Activated CD8-positive, alpha-beta T cell treated with anti-CD3 and anti-CD28 coated beads for 36 hours (primary cell): ENCODE data around the gene LRRC3C. TPM values are rescaled to one million over a fixed set of nuclear protein-coding genes. Genes with fewer than 3 reads are reported as not detected.
A peak's percentile ranks its signal among the peaks of the same experiment; 100 is the strongest.

Source experiments
- ATAC-seq: fragments of 200-7000 bp; cut with Tn5 transposase; one replicate; pipeline ENCODE4 v1.10.0; 2021; ENCODE audit warnings: mild to moderate bottlenecking, moderate library complexity
- CTCF ChIA-PET: fragments of 350-600 bp; sonication (Branson Sonifier 250); formaldehyde crosslinking; loops from one replicate; lab custom pipeline; 2021; ENCODE audit warnings: antibody characterized with exemption; lab: Charles Lee
- POLR2A ChIA-PET: fragments of 350-600 bp; sonication (Branson Sonifier 250); formaldehyde crosslinking; loops from one replicate; lab custom pipeline; 2021; ENCODE audit warnings: antibody characterized with exemption; lab: Charles Lee
- DNase-seq: peaks from one replicate; pipeline ENCODE4 v3.0.0-alpha.2; 2020
- H3K27ac Mint-ChIP-seq: one replicate; pipeline ENCODE4 v1.8.0; 2021; ENCODE audit warnings: mild to moderate bottlenecking, mixed read lengths
- H3K27me3 Mint-ChIP-seq: one replicate; pipeline ENCODE4 v1.8.0; 2021; ENCODE audit warnings: mixed read lengths
- H3K36me3 Mint-ChIP-seq: one replicate; pipeline ENCODE4 v1.8.0; 2021; ENCODE audit warnings: low read depth, mixed read lengths
- H3K4me1 Mint-ChIP-seq: one replicate; pipeline ENCODE4 v1.8.0; 2021; ENCODE audit warnings: low read depth, mixed read lengths
- H3K4me3 Mint-ChIP-seq: one replicate; pipeline ENCODE4 v1.8.0; 2021; ENCODE audit warnings: mild to moderate bottlenecking, moderate library complexity, mixed read lengths
- H3K9me3 Mint-ChIP-seq: one replicate; pipeline ENCODE4 v1.8.0; 2021; ENCODE audit warnings: mixed read lengths
- CTCF ChIP-seq: fragments of 200-600 bp; IDR thresholded peaks from one replicate; pipeline ENCODE4 v1.8.0; 2022; ENCODE audit warnings: antibody characterized with exemption, mild to moderate bottlenecking
- intact Hi-C: fragments of 100-400 bp; cut with micrococcal nuclease; formaldehyde crosslinking; loops from one replicate; pipeline ENCODE4 v1.10.0; 2022
- total RNA-seq, 2 experiments: library from RNA; stranded (reverse); gene quantifications; one replicate each; pipeline ENCODE4 v1.2.3, GENCODE V29; 2021

LRRC3C gene
- total RNA-seq, 2 experiments from 2014 or later = not detected

GRCh38 chr17:39919087-39919683, 8.3 kb upstream of the LRRC3C start:
- no peak for ATAC-seq
- Mint-ChIP-seq H3K27me3 (no peaks in the 10 kb centered on the region), H3K4me3 (no peak overlapping the region), H3K36me3 (peaks cover 72% of the 10 kb centered on the region), H3K27ac (peak overlapping the region; percentile 63), H3K9me3 (no peaks in the 10 kb centered on the region), H3K4me1 (peaks cover 75% of the 10 kb centered on the region)
- TF ChIP-seq CTCF = no peak
- CTCF ChIA-PET = interaction anchor here (0.7 to 2.5 kb wide), 2 partner anchors 10 to 61 kb away, joined by 3 to 6 read pairs; partner anchors contain the start of gene PSMD3
- POLR2A ChIA-PET = no interaction called here
- intact Hi-C loops = no loop called here
- DNase-seq = no peak

- no peak for TF ChIP-seq CTCF
- ChIA-PET POLR2A (interaction anchor here (0.7 to 1.1 kb wide), 3 partner anchors 18 to 136 kb away, joined by 3 to 6 read pairs (median 3); no protein-coding TSS in a partner anchor), CTCF (interaction anchor here (2.5 kb wide), 1 partner anchor 60 kb away, joined by 6 read pairs; the partner anchor contains the start of gene PSMD3)
- H3K4me1 Mint-ChIP-seq = peaks cover 85% of the 10 kb centered on the region
- H3K27ac Mint-ChIP-seq = peak overlapping the region; percentile 87
- peaks cover 78% of the 10 kb centered on the region for H3K36me3 Mint-ChIP-seq
- DNase-seq (peak; percentile 90), ATAC-seq (peak; percentile 80)
- no peaks in the 10 kb centered on the region for H3K9me3 Mint-ChIP-seq
- intact Hi-C loops = loop anchor here (5.0 kb wide), 1 partner anchor 58 kb away; the partner anchor contains the start of gene IKZF3
- H3K4me3 Mint-ChIP-seq = peak overlapping the region; percentile 59
- H3K27me3 Mint-ChIP-seq = no peaks in the 10 kb centered on the region
These were observed 7.0 kb upstream of the LRRC3C start for GRCh38 chr17:39920218-39921210.

- H3K9me3 Mint-ChIP-seq = no peaks in the 10 kb centered on the region
- ChIA-PET POLR2A (interaction anchor here (0.7 to 1.1 kb wide), 3 partner anchors 18 to 26 kb away, joined by 3 to 6 read pairs (median 3); no protein-coding TSS in a partner anchor), CTCF (interaction anchor here (0.6 to 2.5 kb wide), 2 partner anchors 25 to 59 kb away, joined by 3 to 6 read pairs; partner anchors contain the start of gene PSMD3)
- intact Hi-C loops = loop anchor here (5.0 kb wide), 1 partner anchor 59 kb away; the partner anchor contains the start of gene IKZF3
- peak; percentile 68 for ATAC-seq
- no peaks in the 10 kb centered on the region for H3K27me3 Mint-ChIP-seq
- no peak for TF ChIP-seq CTCF
- peak overlapping the region; percentile 59 for H3K4me3 Mint-ChIP-seq
- peak; percentile 74 for DNase-seq
- peaks cover 82% of the 10 kb centered on the region for H3K4me1 Mint-ChIP-seq
- peak overlapping the region; percentile 87 for H3K27ac Mint-ChIP-seq
- H3K36me3 Mint-ChIP-seq = peaks cover 73% of the 10 kb centered on the region
These were observed 6.2 kb upstream of the LRRC3C start for GRCh38 chr17:39921323-39921722.

- intact Hi-C loops = loop anchor here (5.0 kb wide), 1 partner anchor 60 kb away; the partner anchor contains the start of gene IKZF3
These were observed 5.5 kb upstream of the LRRC3C start for GRCh38 chr17:39922006-39922405.

More at GRCh38 chr17:39922006-39922405, 5.5 kb upstream of the LRRC3C start:
- Mint-ChIP-seq H3K4me1 (peaks cover 75% of the 10 kb centered on the region), H3K4me3 (peak overlapping the region; percentile 59), H3K9me3 (no peaks in the 10 kb centered on the region), H3K27ac (peak overlapping the region; percentile 87), H3K36me3 (peaks cover 71% of the 10 kb centered on the region), H3K27me3 (no peaks in the 10 kb centered on the region)
- no peak for DNase-seq
- no peak for ATAC-seq
- ChIA-PET POLR2A (interaction anchor here (1.0 to 1.1 kb wide), 4 partner anchors 13 to 344 kb away, joined by 3 to 6 read pairs (median 4); no protein-coding TSS in a partner anchor), CTCF (interaction anchor here (0.6 to 1.2 kb wide), 4 partner anchors 26 to 300 kb away, joined by 3 to 5 read pairs (median 4); partner anchors contain the start of gene PSMD3)
- TF ChIP-seq CTCF = no peak
